Embryonic facial prominence (tissue), 1 donor: ENCODE data around the gene RAP1B.

Experiments used
- DNase-seq: peaks from one replicate; pipeline ENCODE4 v3.0.0-alpha.2; 2016; ENCODE audit errors: extremely low spot score

RAP1B gene

GRCh38 chr12:68610370-68611093 lies at the start of gene RAP1B:
Gene RAP1B (plus strand): TSS chr12:68610899. CDS start chr12:68648725, 37,826 bp downstream.
- peak; percentile 82 for DNase-seq

GRCh38 chr12:68561830-68562229 lies 48.9 kb upstream of the RAP1B start:
- DNase-seq, result no peak

DNA sequence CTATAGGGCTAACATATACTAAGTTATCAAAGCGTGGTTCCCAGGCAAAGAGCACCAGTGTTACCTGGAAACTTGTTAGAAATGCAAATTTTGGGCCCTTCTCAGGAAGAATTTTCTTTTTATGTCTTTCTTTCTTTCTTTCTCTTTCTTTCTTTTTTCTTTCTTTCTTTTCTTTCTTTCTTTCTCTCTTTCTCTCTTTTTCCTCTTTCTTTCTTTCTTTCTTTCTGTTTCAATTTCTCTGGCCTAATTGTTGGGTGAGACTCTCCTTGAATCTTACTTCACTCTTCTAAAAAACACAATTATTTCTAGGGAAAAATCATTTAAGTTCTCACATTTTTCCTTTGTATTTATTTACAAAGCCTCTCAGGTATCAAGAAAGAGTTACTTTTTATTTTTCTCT lies 46.5 kb upstream of the RAP1B start:
- no peak for DNase-seq

- DNase-seq, result no peak
Observed at GRCh38 chr12:68565391-68565903, 45.3 kb upstream of the RAP1B start.

- DNase-seq, result no peak
Observed at GRCh38 chr12:68568922-68569569, 41.7 kb upstream of the RAP1B start.

DNA sequence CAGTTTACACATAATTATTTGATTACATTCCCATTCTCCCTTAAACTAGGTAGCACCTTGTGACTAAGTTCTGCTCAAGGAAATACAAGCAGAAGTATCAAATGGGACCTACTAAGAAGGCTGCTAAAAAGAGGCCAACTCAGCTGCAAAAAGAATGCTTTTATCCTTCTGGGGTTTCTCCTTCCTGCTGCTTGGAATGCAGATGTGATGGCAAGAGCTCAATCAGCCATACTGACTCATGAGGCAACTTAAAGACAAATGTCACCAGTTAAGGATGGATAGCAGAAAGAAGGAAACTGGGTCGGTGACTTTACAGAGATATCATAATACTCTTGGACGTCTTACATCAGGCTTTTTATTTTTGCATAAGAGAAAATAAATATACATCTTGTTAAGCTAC lies 38.0 kb upstream of the RAP1B start:
- DNase-seq, result no peak

DNA sequence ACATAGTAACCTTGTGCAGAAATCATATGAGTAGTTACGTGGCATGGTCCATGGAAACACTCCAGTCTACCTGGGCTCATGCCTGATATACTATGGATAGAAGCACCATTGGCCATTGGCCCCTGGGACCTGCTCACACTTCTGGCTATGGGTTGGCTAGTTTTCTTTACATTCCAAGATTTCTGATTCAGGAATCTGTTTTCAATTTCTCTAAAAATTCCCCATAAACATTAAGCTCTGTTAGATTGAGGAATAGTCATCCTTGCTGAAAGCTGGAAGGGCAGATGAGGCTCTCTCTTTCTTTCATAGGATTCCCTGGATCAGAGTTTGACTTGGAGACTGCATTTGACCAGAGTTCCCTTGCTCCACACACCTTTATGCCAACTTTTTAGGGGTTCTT lies 37.3 kb upstream of the RAP1B start:
- no peak for DNase-seq

- no peak for DNase-seq
Observed at GRCh38 chr12:68577949-68578348, 32.8 kb upstream of the RAP1B start.

DNA sequence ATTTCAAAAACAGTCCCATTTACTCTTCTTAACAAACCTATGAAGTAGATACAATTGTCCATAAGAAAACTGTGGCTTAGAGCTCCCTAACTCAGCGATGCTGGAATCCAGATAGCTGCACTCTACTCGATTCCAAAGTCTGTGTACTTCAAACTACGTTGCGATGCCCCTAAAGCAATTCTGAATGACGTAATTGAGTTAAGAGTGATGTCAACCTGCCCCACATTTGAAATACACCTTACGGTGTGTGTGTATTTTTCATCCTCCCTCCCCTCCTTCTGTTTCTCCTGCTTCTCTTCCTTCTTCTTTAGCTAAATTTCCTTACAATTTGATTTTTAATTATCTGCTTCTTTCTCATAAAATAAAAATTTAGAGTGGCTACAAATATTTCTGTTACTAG lies 31.9 kb upstream of the RAP1B start:
- DNase-seq, result no peak

- DNase-seq, result no peak
Observed at GRCh38 chr12:68579254-68579653, 31.4 kb upstream of the RAP1B start.

DNA sequence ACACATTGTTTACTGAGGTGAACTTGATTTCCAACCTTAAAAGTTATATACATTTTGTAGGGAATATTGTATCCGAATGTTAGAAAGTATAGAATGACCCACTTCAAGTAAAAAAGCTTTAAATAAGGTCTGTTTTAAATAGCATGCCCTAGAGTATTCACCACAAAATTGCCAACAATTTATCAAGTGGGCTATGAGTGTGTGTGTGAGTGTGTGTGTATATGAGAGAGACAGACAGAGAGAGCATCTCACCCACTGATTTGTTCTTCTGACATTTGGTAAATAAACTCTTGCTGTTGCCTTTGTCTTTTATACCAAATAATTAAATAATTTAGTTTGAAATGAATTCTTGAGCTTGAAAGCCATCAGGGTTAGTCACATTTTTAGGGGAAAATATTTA lies 29.8 kb upstream of the RAP1B start:
- no peak for DNase-seq

DNA sequence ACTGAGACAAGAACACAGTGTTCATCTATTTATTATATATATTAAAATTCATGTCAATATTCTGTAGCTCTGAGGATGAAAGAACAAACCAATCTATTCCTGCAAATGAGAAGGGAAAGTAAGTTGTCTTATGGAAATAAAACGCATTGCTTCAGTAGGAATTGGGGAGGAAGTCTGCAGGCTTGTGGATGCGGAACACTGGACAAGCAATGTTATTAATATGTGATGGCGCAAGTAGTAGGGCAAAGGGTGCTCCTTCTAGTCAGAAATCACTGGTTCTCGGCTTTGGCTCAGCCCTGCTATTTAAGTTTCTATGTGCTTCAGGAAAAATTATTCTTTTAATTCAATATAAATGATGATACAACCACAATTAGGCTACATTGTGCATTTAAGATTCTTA lies 28.8 kb upstream of the RAP1B start:
- DNase-seq, result no peak

DNA sequence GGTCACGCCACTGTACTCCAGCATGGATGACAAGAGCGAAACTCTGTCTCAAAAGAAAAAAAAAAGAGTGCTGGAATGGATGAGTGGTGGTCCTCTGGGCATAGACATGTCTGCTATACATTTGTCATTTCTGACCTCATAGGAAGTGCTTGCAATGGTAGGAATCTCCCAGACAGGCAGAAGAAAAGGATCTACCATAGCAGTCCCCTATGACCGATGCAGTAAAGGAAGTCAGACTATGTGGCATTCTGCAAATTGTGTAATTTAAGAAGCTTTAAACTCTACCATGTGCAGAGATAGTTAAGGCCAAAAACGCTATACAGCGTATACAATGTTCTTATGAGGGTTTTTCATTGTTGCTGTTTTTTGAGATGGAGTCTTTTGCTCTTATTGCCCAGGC lies 24.7 kb upstream of the RAP1B start:
- no peak for DNase-seq

DNA sequence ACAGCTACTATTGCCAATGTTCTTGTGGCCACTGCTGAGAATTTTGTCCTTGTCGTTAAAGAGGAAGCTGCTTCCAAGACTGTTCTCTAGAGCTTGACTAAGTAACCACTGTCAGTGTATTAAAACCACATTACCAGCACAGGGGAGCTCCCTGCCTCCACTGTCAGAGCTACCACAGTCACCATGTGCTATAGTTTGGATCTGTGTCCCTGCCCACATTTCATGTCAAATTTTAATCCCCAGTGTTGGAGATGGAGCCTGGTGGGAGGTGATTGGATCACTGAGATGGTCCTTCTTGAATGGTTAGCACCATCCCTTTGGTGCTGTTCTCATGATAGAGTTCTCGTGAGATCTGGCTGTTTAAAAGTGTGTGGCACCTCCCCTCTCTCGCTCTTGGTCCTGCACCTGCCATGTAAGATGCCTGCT lies 23.2 kb upstream of the RAP1B start:
- DNase-seq, result no peak

- no peak for DNase-seq
Observed at GRCh38 chr12:68589194-68589593, 21.5 kb upstream of the RAP1B start.

- DNase-seq, result no peak
Observed at GRCh38 chr12:68591734-68592418, 18.8 kb upstream of the RAP1B start.

DNA sequence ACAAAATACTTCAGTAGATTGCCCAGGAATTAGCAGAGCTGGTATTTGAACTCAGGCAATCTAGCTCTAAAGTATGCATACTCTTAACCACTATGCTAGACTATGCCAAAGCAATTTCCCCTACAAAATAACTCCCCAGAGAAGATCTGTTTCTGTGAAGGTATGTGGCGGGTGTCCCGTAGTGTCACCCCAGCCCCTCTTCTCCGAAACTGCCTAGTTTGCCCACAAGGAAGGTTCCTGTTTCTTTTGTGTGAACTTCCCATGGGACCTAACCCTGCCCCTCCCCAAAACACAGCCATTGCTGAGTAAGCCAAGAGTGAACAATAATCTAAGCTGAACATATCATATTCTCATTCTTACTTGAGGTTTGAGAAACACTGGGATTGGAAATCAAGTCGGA lies 15.5 kb upstream of the RAP1B start:
- no peak for DNase-seq

GRCh38 chr12:68601767-68602166 lies 8.9 kb upstream of the RAP1B start:
- no peak for DNase-seq

DNA sequence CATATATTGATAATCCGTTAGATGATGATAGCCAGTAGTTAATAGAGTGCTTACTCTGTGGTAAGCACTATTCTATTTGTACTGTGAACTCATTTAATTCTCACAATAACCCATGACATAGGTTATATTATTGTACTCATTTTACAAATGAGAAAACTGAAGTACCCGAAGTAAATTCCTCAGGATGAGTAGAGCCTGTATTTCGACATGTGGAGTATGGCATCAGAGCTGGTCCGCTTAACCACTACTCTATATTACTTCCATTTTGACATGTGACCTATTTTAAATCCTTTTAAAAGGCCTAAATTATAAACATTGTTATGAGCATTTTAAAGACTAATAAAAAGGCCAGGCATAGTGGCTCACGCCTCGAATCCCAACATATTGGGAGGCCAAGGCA lies 8.0 kb upstream of the RAP1B start:
- no peak for DNase-seq

GRCh38 chr12:68608191-68608590 lies 2.5 kb upstream of the RAP1B start:
- DNase-seq, result no peak

DNA sequence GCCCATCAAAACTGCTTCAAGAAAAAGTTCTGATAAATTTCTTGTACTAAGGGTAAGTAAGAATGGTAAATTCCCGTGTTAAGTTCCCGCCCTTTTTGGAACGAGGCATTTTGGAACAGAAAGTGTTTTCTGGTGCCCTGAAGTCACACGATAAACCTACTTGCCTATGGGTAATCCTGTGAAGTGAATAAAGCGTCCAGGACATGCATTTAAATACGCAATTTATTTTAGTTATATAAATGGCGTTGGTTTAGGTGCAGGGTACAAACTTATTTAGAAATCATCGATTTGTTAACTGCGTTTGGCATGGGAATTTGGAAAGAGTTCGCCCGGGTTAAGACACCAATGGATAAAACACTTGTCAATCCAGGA lies 715 bp upstream of the RAP1B start:
- DNase-seq, result peak; percentile 39

- peak; percentile 61 for DNase-seq
Observed at GRCh38 chr12:68611094-68611805, 551 bp downstream of the RAP1B start.
